GM19193 (cell line): Measurements from ENCODE around the gene GSKIP.

Experiments
- POLR2A ChIP-seq: IDR thresholded peaks from 4 replicates; pipeline ENCODE4 v1.6.1; 2011; ENCODE audit not compliant: insufficient read depth, insufficient read length; ENCODE audit errors: extremely low read depth

GSKIP gene

GRCh38 chr14:96398432-96398831 lies 35.1 kb downstream of the GSKIP start:
- no peak for TF ChIP-seq POLR2A

- TF ChIP-seq POLR2A, result no peak
Measured at GRCh38 chr14:96398921-96399320, 35.6 kb downstream of the GSKIP start.

GRCh38 chr14:96399405-96399804 lies 36.1 kb downstream of the GSKIP start:
- TF ChIP-seq POLR2A, result no peak

- TF ChIP-seq POLR2A, result no peak
Measured at GRCh38 chr14:96400495-96400894, 37.2 kb downstream of the GSKIP start.

- no peak for TF ChIP-seq POLR2A
Measured at GRCh38 chr14:96403409-96403808, 40.1 kb downstream of the GSKIP start.

GRCh38 chr14:96405677-96406076 lies 42.4 kb downstream of the GSKIP start:
- TF ChIP-seq POLR2A, result no peak

GRCh38 chr14:96407935-96408570 lies 44.7 kb downstream of the GSKIP start:
- TF ChIP-seq POLR2A, result no peak

- TF ChIP-seq POLR2A, result no peak
Measured at GRCh38 chr14:96408608-96409007, 45.3 kb downstream of the GSKIP start.

GRCh38 chr14:96409701-96410100 lies 46.4 kb downstream of the GSKIP start:
- TF ChIP-seq POLR2A, result no peak

GRCh38 chr14:96410119-96410518 lies 46.8 kb downstream of the GSKIP start:
- TF ChIP-seq POLR2A, result no peak

- TF ChIP-seq POLR2A, result no peak
Measured at GRCh38 chr14:96413526-96413925, 50.2 kb downstream of the GSKIP start.

- TF ChIP-seq POLR2A, result no peak
Measured at GRCh38 chr14:96415559-96415958, 52.2 kb downstream of the GSKIP start.

GRCh38 chr14:96416292-96416691 lies 53.0 kb downstream of the GSKIP start:
- TF ChIP-seq POLR2A, result no peak

- no peak for TF ChIP-seq POLR2A
Measured at GRCh38 chr14:96417254-96417653, 53.9 kb downstream of the GSKIP start.

GRCh38 chr14:96418075-96418474 lies 54.7 kb downstream of the GSKIP start:
- no peak for TF ChIP-seq POLR2A

GRCh38 chr14:96421236-96421635 lies 57.9 kb downstream of the GSKIP start:
- TF ChIP-seq POLR2A, result no peak

GRCh38 chr14:96422992-96423391 lies 59.7 kb downstream of the GSKIP start:
- no peak for TF ChIP-seq POLR2A

GRCh38 chr14:96423446-96424108 lies 60.3 kb downstream of the GSKIP start:
- TF ChIP-seq POLR2A, result no peak
